ENCODE results near the gene KL. TPM values are rescaled to one million over a fixed set of nuclear protein-coding genes. Genes with fewer than 3 reads are reported as not detected.

The KL gene
- total RNA-seq, 1 experiment from 2014 or later, result not detected

- Mint-ChIP-seq H3K36me3 (no peaks in the 10 kb centered on the region), H3K27me3 (ENCODE audit: low read depth) (no peaks in the 10 kb centered on the region), H3K27ac (no peak overlapping the region), H3K9me3 (peaks cover 1% of the 10 kb centered on the region; the same call in 1 of the 2 replicates), H3K4me3 (no peak overlapping the region), H3K4me1 (no peaks in the 10 kb centered on the region)
- DNase-seq (ENCODE audit: low spot score) (no peak), ATAC-seq (no peak)
- POLR2A ChIA-PET, result no interaction called here
- CTCF ChIA-PET, result no interaction called here
- TF ChIP-seq ZBTB43 (CRISPR knock-in tag; IDR thresholded peaks at IDR 0.05), result no peak
- no peak for TF ChIP-seq NFE2L1 (CRISPR knock-in tag; IDR thresholded peaks at IDR 0.05)
- no peak for TF ChIP-seq NR2C2 (CRISPR knock-in tag; IDR thresholded peaks at IDR 0.05)
- TF ChIP-seq, protein P1, sequence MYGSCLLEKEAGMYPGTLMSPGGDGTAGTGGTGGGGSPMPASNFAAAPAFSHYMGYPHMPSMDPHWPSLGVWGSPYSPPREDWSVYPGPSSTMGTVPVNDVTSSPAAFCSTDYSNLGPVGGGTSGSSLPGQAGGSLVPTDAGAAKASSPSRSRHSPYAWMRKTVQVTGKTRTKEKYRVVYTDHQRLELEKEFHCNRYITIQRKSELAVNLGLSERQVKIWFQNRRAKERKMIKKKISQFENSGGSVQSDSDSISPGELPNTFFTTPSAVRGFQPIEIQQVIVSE (CRISPR knock-in tag; IDR thresholded peaks at IDR 0.05; ENCODE audit: borderline replicate concordance), result no peak
- TF ChIP-seq MAX (CRISPR knock-in tag; IDR thresholded peaks at IDR 0.05), result no peak
- no peak for TF ChIP-seq GABPB1 (CRISPR knock-in tag; IDR thresholded peaks at IDR 0.05)
- TF ChIP-seq CBFB (CRISPR knock-in tag; IDR thresholded peaks at IDR 0.05; ENCODE audit: low read depth), result no peak
- no peak for TF ChIP-seq FOXP1 (CRISPR knock-in tag; IDR thresholded peaks at IDR 0.05; ENCODE audit: borderline replicate concordance)
Observed at GRCh38 chr13:33103457-33103856, 87.2 kb downstream of the KL start.

- no peaks in the 10 kb centered on the region for H3K27me3 Mint-ChIP-seq (ENCODE audit: low read depth)
- DNase-seq (ENCODE audit: low spot score) (no peak), ATAC-seq (no peak)
- CTCF ChIA-PET, result no interaction called here
- no peaks in the 10 kb centered on the region for H3K4me1 Mint-ChIP-seq
- TF ChIP-seq CBFB (CRISPR knock-in tag; IDR thresholded peaks at IDR 0.05; ENCODE audit: low read depth), result no peak
- no peak for TF ChIP-seq ZNF532 (CRISPR knock-in tag; IDR thresholded peaks at IDR 0.05; ENCODE audit: borderline replicate concordance)
- no peak for TF ChIP-seq OVOL2 (CRISPR knock-in tag; IDR thresholded peaks at IDR 0.05; ENCODE audit: borderline replicate concordance)
- no peak for TF ChIP-seq MXD4 (CRISPR knock-in tag; IDR thresholded peaks at IDR 0.05; ENCODE audit: borderline replicate concordance)
- TF ChIP-seq, protein P2, sequence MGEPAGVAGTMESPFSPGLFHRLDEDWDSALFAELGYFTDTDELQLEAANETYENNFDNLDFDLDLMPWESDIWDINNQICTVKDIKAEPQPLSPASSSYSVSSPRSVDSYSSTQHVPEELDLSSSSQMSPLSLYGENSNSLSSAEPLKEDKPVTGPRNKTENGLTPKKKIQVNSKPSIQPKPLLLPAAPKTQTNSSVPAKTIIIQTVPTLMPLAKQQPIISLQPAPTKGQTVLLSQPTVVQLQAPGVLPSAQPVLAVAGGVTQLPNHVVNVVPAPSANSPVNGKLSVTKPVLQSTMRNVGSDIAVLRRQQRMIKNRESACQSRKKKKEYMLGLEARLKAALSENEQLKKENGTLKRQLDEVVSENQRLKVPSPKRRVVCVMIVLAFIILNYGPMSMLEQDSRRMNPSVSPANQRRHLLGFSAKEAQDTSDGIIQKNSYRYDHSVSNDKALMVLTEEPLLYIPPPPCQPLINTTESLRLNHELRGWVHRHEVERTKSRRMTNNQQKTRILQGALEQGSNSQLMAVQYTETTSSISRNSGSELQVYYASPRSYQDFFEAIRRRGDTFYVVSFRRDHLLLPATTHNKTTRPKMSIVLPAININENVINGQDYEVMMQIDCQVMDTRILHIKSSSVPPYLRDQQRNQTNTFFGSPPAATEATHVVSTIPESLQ (CRISPR knock-in tag; IDR thresholded peaks at IDR 0.05), result no peak
- no peak for TF ChIP-seq SMAD3 (CRISPR knock-in tag; IDR thresholded peaks at IDR 0.05; ENCODE audit: borderline replicate concordance)
- TF ChIP-seq NR2C2 (CRISPR knock-in tag; IDR thresholded peaks at IDR 0.05), result no peak
- TF ChIP-seq CREM (CRISPR knock-in tag; IDR thresholded peaks at IDR 0.05), result no peak
- no peak overlapping the region for H3K4me3 Mint-ChIP-seq
- H3K27ac Mint-ChIP-seq, result no peak overlapping the region
- POLR2A ChIA-PET, result no interaction called here
- H3K9me3 Mint-ChIP-seq, result no peaks in the 10 kb centered on the region
- H3K36me3 Mint-ChIP-seq, result no peaks in the 10 kb centered on the region
Observed at GRCh38 chr13:33105387-33106005, 89.3 kb downstream of the KL start.
